Hepatocyte (in vitro differentiated cells): ENCODE data around the gene DUSP23.

Source experiments
- EZH2 ChIP-seq: fragments of 200-600 bp; sonication (generic); IDR thresholded peaks from 2 replicates; pipeline ENCODE4 v1.6.1; 2016; ENCODE audit warnings: antibody characterized with exemption, mild to moderate bottlenecking, borderline replicate concordance
- EZH2phosphoT487 ChIP-seq: fragments of 200-600 bp; sonication (generic); IDR thresholded peaks from one replicate; pipeline ENCODE4 v1.6.1; 2018; ENCODE audit warnings: antibody characterized with exemption, mild to moderate bottlenecking, low read depth, moderate library complexity; ENCODE audit not compliant: unreplicated experiment, severe bottlenecking
- TF ChIP-seq, protein P1 (sequence below): fragments of 200-600 bp; sonication (generic); IDR thresholded peaks from 2 replicates; pipeline ENCODE4 v1.5.1; 2016; ENCODE audit warnings: antibody characterized with exemption, mild to moderate bottlenecking; ENCODE audit not compliant: poor library complexity

DNA sequence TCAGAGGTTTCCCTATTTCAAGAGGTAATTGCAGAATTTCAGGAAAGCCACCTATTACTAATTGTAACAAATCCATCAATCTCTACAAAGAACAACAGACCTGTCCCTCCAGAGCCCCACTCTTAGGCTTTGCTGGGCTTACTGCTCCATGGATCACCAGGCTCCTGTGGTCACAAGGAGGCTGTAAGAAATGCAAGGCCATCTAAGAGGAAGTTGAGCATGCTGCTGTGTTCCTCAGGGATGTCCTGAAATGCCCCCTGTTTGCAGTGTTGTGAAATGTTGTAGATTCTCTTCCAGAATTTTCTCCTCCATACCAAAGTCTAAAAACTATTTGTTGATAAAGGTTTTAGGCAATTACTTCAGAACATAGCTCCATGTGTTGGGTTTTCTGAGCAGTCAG is 24.4 kb upstream of the DUSP23 start:
- TF ChIP-seq, protein P1, sequence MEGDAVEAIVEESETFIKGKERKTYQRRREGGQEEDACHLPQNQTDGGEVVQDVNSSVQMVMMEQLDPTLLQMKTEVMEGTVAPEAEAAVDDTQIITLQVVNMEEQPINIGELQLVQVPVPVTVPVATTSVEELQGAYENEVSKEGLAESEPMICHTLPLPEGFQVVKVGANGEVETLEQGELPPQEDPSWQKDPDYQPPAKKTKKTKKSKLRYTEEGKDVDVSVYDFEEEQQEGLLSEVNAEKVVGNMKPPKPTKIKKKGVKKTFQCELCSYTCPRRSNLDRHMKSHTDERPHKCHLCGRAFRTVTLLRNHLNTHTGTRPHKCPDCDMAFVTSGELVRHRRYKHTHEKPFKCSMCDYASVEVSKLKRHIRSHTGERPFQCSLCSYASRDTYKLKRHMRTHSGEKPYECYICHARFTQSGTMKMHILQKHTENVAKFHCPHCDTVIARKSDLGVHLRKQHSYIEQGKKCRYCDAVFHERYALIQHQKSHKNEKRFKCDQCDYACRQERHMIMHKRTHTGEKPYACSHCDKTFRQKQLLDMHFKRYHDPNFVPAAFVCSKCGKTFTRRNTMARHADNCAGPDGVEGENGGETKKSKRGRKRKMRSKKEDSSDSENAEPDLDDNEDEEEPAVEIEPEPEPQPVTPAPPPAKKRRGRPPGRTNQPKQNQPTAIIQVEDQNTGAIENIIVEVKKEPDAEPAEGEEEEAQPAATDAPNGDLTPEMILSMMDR, result no peak
- no peak for TF ChIP-seq EZH2
- TF ChIP-seq EZH2phosphoT487, result no peak
